HG03045 (cell line): ENCODE data around the gene CD2AP.
"Not testable (repeated sequence)": the region's sequence is repeated elsewhere in the genome, so short reads cannot be mapped to it uniquely, and the experiment has no call there.

ENCODE experiments used
- ATAC-seq: cut with Tn5 transposase; IDR thresholded peaks from one replicate; pipeline ENCODE4 v1.9.1; 2021; ENCODE audit warnings: mild to moderate bottlenecking, moderate library complexity; ENCODE audit not compliant: unreplicated experiment

CD2AP gene

DNA sequence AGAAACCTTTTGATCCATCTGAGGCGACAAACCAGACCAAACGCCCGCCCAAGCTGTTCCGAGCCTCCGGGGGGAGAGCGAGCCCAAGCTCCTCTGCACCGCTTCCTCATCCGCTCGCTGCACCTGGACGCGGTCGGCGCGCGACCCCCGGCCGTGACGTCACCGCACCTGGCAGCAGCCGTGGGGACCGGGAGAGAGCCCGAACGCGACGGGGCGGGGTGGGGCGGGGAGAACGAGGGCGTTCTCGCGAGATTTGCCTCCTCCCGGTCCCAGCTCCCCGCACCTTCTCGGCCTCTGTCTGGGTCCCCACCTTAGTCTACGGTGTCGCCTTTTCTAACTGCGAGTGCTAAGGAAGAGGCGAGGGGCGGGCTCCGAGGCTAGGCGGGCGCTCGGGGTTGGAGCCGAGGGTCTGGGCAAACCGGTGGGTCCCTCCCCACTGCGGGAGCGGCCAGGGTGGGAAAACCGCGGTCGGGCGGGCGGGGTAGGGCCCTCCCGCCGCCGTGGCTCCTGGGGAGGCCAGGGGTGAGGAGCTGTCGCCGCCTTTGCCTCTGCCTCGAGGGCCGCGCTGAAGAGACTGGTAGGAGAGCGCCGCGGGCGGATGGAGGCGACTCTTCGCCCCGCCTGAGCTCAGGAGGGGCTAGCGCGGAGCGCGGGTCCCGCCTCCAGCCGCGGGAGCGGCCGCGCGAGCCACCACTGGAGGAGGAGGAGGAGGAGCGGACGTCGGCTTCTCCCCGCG, at the start of gene CD2AP:
Gene CD2AP (plus strand): TSS at position 293 of the 736 bp plus-strand sequence. CDS start 456 bp downstream, outside the sequence.
- ATAC-seq, result peak; percentile 87

GRCh38 chr6:47428288-47428687, 49.3 kb upstream of the CD2AP start:
- ATAC-seq, result no peak

GRCh38 chr6:47428746-47429664, 48.6 kb upstream of the CD2AP start:
- no peak for ATAC-seq

DNA sequence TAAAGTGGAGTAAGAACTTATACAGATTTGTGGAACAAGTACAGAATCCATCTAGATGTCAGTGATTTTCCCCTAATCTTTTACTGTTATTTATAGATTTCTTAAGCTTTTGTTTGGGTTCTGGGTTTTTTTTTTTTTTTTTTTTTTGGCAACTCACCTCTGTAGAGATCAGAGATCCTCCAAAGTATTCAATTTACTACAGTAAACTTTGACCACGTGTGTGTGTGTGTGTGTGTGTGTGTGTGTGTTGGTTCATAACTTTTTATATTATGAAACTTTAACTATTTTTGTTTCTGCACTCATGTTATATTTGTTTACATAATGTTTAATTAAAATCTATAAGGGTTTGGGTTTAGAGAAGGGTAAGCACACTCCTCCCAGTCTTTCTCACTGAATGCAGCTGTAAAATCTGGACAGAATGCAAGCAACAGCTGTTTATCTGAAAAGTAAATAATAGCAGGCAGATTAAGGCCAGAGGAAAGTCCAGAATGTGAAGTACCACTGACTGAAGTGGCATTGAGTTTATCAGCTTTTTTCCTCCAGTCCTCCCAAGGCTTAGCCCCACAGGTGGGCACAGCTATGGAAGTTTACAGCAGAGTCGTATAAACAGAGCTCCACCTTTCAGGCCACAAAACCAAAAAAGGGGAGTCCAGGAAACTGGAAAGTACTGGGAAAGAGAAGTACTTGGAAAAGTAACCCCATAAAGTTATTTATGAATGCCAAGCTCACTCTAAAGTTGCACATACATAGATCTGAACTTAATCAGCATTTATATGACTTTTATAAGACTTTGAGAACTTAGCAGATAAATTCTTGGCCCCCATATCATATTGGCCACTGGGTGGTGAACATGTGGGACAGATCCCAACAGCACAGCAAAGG, 43.0 kb upstream of the CD2AP start:
- ATAC-seq, result no peak

GRCh38 chr6:47435254-47435612, 42.4 kb upstream of the CD2AP start:
- no peak for ATAC-seq

DNA sequence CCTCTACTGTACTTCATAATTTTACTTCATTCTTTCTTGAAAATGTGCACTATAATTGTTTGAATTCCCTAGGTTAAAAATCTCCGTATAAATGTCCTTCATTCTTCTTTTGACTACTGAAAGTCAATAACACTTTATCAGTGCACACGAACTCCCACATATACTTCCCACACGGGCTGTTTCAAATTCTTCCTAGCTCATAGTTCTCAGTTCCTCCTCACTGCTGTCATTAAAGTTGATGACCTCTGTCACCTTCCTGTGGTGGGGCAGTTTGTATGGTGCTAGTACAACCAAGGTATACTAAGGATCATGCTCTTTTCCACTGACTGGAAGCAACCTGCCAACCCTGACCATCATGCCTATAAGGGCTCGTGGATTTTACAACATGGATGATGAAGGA, 40.0 kb upstream of the CD2AP start:
- peak; percentile 69 for ATAC-seq

DNA sequence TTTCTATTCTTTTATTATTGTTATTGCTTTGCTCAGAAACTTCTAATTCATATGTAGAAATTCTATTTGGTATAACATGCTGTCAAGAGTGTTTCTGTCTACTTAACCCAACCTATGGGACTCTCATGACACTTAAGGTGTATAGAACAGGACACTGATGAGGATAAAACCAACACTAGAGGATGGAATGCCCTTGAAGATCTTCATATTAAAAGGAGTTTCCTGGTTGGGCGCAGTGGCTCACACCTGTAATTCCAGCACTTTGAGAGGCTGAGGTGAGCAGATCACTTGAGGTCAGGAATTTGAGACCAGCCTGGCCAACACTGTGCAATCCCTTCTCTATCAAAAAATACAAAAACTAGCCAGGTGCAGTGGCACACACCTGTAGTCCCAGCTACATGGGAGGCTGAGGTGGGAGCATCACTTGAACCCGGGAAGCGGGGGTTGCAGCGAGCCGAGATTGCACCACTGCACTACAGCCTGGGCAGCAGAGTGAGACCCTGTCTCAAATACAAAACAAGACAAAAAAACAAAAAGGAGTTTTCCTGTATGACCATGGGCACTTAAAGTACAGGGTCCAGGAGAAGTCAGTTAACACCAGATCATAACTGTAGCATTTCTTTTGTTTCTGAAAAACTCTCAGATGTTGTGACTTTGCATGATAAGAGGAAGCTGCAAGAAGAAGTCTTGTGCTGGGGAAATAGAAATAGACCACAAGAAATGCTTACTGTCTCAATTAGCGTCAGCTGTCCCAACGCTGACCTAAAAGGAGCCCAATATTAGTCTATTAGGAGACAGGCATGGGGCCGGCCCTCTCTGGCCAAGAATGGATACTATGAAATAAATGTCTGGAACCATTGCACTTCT, 38.9 kb upstream of the CD2AP start:
- peak; percentile 81 for ATAC-seq

GRCh38 chr6:47439348-47439668, 38.3 kb upstream of the CD2AP start:
- ATAC-seq, result peak; percentile 33

- ATAC-seq, result no peak
Measured at GRCh38 chr6:47440719-47441118, 36.9 kb upstream of the CD2AP start.

DNA sequence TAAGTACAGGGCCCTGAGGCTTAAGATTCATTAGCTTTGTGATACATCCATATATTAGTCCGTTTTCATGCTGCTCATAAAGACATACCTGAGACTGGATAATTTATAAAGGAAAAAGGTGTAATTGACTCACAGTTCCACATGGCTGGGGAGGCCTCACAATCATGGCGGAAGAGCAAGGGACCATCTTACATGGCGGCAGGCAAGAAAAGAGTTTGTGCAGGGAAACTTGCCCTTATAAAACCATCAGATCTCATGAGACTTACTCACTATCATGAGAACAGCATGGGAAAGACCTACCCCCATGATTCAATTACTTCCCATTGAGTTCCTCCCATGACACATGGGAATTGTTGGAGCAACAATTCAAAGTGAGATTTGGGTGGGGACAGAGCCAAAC, 32.6 kb upstream of the CD2AP start:
- not testable (repeated sequence) for ATAC-seq

DNA sequence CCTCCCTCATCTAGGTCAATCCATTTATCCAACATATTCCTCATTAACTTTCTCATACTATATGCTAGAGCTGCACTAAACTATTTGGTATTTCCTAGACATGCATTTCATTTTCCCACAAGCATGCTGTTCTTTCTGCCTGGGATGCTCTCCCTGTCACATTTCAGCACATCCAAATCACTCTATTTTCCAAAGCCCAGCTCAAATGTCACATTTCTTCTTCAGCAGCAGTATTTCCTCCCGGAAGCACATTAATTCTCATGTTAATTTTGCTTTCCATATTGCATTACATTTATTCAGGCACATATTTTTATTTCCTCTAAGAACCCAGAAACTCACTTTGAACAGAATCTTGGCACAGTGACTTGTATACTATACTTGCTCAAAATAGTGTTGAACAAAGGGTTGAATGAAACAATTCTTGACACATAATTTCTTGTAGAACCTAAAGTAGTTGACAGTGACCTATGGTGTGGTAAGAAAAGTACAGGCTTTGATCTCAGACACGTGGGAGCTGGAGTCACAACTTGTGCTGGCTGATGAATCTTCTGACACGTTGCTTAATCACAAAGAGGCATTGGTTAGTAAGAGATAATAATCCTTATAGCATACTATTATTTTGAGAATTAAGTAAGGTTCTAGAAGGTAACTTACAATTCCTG, 30.8 kb upstream of the CD2AP start:
- no peak for ATAC-seq

GRCh38 chr6:47447722-47448121, 29.9 kb upstream of the CD2AP start:
- no peak for ATAC-seq

GRCh38 chr6:47451162-47451561, 26.4 kb upstream of the CD2AP start:
- no peak for ATAC-seq

DNA sequence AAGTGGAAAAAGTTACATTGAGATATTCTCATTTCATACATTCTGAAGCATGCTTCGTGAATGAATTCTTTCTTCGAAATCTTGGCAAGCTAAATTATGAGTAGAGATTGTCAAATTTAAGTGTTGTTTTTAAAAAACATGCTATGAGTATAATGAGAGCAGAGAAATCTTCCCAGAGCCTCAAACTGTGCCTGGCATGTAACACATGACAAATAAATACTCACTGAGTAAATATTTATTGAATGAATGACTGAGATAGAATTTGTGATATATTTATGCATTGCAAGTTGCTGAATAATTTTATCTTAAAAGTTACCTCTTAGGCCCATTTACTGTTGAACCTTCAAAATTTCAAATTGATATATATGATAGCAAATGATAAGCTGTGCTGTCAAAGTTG, 24.7 kb upstream of the CD2AP start:
- no peak for ATAC-seq

DNA sequence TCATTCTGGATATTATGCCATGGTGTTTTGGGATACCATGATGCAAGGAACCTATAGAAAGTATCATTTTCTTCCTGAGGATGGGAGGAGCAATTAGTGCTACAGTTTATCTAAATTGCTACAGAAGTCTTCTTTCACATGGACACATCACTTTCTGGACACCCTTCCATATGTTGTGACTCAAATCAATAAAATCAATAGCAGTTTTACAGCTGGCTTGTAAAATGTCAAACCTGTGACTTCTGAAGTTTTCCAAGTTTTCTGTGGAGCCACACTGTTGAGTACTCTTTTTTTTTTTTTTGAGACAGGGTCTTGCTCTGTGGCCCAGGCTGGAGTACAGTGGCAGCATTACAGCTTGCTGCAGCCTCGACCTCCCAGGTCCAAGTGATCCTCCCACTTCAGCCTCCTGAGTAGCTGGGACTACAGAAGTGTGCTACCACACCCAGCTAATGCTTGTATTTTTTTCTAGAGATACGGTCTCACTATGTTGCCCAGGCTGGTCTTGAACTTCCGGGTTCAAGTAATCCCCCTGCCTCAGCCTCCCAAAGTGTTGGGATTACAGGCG, 24.1 kb upstream of the CD2AP start:
- no peak for ATAC-seq

GRCh38 chr6:47454713-47455396, 22.7 kb upstream of the CD2AP start:
- ATAC-seq, result no peak

- peak; percentile 79 for ATAC-seq
Measured at GRCh38 chr6:47455533-47456209, 21.9 kb upstream of the CD2AP start.

DNA sequence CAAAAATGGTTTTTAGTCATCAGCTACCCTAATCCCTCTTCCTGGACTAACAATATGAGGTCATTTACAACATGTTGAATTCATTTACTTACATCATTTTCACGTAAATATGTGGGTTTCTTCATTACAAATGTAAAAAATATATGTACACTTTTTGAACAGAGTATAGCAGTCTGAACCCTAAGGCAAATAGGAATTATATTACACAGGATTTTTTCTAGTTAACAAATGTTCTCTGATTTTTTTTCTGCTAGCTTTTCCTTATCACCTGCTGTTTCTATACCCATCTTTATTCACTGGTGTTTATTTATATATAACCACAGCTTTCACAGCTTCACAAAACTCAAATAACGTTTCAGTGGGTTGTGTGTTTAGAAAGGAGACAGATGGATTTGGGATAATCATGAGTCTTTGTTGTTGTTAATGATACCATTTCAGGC, 21.0 kb upstream of the CD2AP start:
- ATAC-seq, result no peak
